Tibial artery (tissue), 4 donors: ENCODE measurements around the gene DAPP1.

Source experiments
- DNase-seq, 2 donors: peaks; one replicate each; pipeline ENCODE4 v3.0.0-alpha.2; 2019
- H3K27ac ChIP-seq, 2 donors: fragments of 200-600 bp; sonication (generic) in 1 of 2; 1 replicate in 1 of 2; 2 replicates in 1 of 2; pipeline ENCODE4 v1.5.1; 2018 to 2019; ENCODE audit warnings: mild to moderate bottlenecking in 1 of 2
- H3K27me3 ChIP-seq, 2 donors: fragments of 200-600 bp; sonication (generic) in 1 of 2; one replicate each; pipeline versions ENCODE4 v1.5.1 to v1.6.0; 2016 to 2019
- H3K36me3 ChIP-seq, 3 donors: fragments of 200-600 bp; sonication (generic) in 2 of 3; one replicate each; pipeline ENCODE4 v1.5.1; 2016 to 2019; ENCODE audit warnings: mild to moderate bottlenecking in 2 of 3
- H3K4me1 ChIP-seq, 4 donors: fragments of 200-600 bp; sonication (generic) in 2 of 4; 1 replicate in 3 of 4; 2 replicates in 1 of 4; pipeline ENCODE4 v1.5.1; 2016 to 2019
- H3K4me3 ChIP-seq, 2 donors: fragments of 200-600 bp; sonication (generic) in 1 of 2; 1 replicate in 1 of 2; 2 replicates in 1 of 2; pipeline ENCODE4 v1.5.1; 2018 to 2019; ENCODE audit warnings: mild to moderate bottlenecking in 2 of 2
- H3K9me3 ChIP-seq, 3 donors: fragments of 200-600 bp; sonication (generic) in 1 of 3; one replicate each; pipeline ENCODE4 v1.5.1; 2016 to 2019
- intact Hi-C: fragments of 100-400 bp; cut with DNase I; formaldehyde crosslinking; loops from one replicate; pipeline ENCODE4 v1.15.0; 2023; ENCODE audit warnings: low total_unique reads
- TF ChIP-seq, protein P1 (sequence below), 2 experiments: fragments of 200-600 bp in 1 of 2; fragments of 450-650 bp in 1 of 2; IDR thresholded peaks; one replicate each; pipeline ENCODE4 v1.5.1; 2017 to 2019; ENCODE audit warnings: antibody characterized with exemption in 2 of 2, mild to moderate bottlenecking in 1 of 2, moderate library complexity in 1 of 2

The DAPP1 gene

DNA sequence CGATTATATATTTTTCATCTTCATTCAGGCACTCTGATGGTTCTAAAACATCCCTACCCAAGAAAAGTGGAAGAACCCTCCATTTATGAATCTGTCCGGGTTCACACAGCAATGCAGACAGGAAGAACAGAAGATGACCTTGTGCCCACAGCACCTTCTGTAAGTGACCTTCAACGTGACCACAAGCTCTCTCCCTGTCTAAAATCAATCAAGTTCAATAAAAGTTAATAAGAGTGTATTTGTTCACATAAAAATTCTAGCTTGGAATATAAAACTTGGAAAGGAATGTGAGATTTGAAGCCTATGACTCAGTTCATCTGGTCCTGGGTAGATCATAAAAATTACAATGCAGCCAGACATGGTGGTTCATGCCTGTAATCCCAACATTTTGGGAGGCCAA is 36.6 kb downstream of the DAPP1 start:
- Histone ChIP-seq H3K27ac (no peak overlapping the region), H3K27me3 (no peaks in the 10 kb centered on the region), H3K9me3 (no peaks in the 10 kb centered on the region), H3K4me1 (no peaks in the 10 kb centered on the region), H3K4me3 (no peak overlapping the region), H3K36me3 (no peaks in the 10 kb centered on the region)
- no peak for DNase-seq
- intact Hi-C loops, result no loop called here
- TF ChIP-seq, protein P1, sequence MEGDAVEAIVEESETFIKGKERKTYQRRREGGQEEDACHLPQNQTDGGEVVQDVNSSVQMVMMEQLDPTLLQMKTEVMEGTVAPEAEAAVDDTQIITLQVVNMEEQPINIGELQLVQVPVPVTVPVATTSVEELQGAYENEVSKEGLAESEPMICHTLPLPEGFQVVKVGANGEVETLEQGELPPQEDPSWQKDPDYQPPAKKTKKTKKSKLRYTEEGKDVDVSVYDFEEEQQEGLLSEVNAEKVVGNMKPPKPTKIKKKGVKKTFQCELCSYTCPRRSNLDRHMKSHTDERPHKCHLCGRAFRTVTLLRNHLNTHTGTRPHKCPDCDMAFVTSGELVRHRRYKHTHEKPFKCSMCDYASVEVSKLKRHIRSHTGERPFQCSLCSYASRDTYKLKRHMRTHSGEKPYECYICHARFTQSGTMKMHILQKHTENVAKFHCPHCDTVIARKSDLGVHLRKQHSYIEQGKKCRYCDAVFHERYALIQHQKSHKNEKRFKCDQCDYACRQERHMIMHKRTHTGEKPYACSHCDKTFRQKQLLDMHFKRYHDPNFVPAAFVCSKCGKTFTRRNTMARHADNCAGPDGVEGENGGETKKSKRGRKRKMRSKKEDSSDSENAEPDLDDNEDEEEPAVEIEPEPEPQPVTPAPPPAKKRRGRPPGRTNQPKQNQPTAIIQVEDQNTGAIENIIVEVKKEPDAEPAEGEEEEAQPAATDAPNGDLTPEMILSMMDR (IDR thresholded peaks at IDR 0.05), result no peak

DNA sequence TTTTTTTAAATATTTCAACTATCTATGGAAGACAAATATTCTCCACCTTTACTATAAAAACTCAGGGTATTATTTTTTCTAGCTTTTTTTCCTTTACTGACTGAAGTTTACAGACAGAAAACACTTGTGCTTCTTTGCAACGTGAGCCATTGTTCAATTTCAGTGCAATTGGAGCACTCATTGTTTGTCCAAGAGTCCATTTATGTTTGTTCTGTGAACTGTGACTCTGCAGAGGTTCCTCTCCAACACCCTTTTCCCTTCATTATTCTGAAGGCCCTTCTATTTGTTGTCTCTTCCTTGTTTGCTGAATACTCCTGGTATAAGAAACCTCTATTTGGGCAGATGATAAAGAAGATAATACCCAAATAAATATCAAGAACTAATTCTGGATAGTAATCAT is 37.4 kb downstream of the DAPP1 start:
- Histone ChIP-seq H3K27ac (no peak overlapping the region), H3K4me1 (no peaks in the 10 kb centered on the region), H3K36me3 (no peaks in the 10 kb centered on the region), H3K27me3 (no peaks in the 10 kb centered on the region), H3K4me3 (no peak overlapping the region), H3K9me3 (no peaks in the 10 kb centered on the region)
- no peak for DNase-seq
- TF ChIP-seq, protein P1 (IDR thresholded peaks at IDR 0.05), result no peak
- intact Hi-C loops, result no loop called here

DNA sequence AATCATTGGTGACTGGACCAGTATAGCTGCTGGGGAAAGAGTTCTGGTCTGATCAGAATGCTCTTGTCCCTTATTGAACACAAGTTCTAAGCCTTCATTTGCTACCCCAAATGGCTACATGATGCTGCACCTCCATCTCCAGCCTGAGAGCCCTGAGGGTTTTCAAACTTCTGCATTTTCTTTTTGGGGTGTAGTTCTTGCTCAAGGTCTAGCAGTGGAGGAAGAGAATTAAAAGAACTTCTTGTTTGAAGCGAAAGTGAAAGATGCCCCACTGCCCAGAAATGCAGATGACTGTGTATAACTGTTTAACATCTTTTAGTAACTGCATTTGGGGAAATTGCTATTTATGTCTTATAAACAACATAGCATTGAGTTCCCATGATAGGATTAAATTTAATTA is 39.1 kb downstream of the DAPP1 start:
- DNase-seq, result no peak

DNA sequence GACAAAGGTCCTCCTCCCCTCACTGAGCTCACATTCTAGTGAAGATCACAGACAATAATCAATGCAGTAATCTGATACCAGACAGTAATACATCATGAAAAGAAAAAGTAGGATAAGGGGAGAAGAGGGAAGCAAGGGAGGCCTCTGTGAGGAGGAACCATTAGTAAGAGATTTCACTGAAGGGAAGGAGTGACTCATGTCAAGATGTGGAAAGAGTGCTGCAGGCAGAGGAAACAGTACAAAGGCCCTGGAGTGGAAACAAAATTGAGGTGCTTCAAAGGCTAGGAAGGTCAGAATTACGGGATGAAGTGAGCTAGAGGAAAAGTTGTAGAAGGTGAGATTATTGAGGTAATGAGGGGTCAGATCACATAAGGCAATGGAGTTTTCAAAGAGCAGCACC is 39.5 kb downstream of the DAPP1 start:
- TF ChIP-seq, protein P1 (IDR thresholded peaks at IDR 0.05), result no peak
- peaks cover 0 to 3% of the 10 kb centered on the region in 2 donors for H3K27me3 ChIP-seq
- intact Hi-C loops, result no loop called here
- H3K4me3 ChIP-seq, result no peak overlapping the region
- H3K9me3 ChIP-seq, result no peaks in the 10 kb centered on the region
- H3K36me3 ChIP-seq, result no peaks in the 10 kb centered on the region
- no peak overlapping the region for H3K27ac ChIP-seq
- no peaks in the 10 kb centered on the region for H3K4me1 ChIP-seq
- no peak for DNase-seq

More for the DNA sequence above, 39.1 kb downstream of the DAPP1 start:
- Histone ChIP-seq H3K27ac (no peak overlapping the region), H3K36me3 (no peaks in the 10 kb centered on the region), H3K4me3 (no peak overlapping the region), H3K4me1 (no peaks in the 10 kb centered on the region), H3K27me3 (peaks cover 0 to 3% of the 10 kb centered on the region in 2 donors), H3K9me3 (no peaks in the 10 kb centered on the region)
- TF ChIP-seq, protein P1 (IDR thresholded peaks at IDR 0.05), result no peak
- intact Hi-C loops, result no loop called here

DNA sequence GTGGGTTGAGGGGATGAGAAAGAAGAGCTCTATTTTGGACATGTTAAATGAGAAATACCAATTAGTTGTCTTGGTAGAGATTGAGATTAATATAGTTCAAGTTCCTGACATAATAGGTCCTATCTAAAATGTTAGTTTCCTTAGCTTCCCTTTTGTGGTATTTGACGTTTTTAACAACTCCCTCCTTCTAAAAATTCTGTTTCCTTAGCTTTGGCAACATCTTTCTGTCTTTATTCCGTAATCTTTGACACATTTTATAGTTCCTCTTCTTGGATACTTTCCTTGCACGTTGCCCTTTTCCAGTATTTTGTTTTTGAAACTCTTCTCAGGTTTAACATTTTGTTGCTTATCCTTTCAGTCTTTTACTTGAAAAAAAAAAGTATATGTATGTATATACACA is 40.7 kb downstream of the DAPP1 start:
- intact Hi-C loops, result no loop called here
- Histone ChIP-seq H3K27ac (no peak overlapping the region), H3K9me3 (no peaks in the 10 kb centered on the region), H3K36me3 (no peaks in the 10 kb centered on the region), H3K4me3 (no peak overlapping the region), H3K4me1 (no peaks in the 10 kb centered on the region), H3K27me3 (peaks cover 0 to 3% of the 10 kb centered on the region in 2 donors)
- no peak for DNase-seq
- TF ChIP-seq, protein P1 (IDR thresholded peaks at IDR 0.05), result no peak

DNA sequence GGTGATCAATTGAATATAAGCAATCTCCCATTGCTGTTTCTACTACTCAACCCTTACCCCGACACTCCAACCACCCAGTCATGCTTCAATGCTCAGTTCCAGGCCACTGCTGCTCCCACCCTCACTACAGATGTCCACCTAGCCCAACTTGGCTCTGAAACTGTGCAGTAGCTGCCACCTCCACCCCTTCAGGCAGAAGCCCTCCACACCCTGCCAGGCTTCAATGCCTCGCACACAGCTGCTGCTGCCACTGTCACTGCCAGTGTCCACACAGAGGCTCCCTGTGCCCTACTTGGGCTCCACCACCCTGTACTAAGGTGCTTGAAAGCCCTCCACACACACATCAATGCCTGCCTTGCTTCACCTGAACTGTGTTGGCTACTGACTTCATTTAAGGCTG is 43.0 kb downstream of the DAPP1 start:
- TF ChIP-seq, protein P1 (IDR thresholded peaks at IDR 0.05), result no peak
- Histone ChIP-seq H3K27ac (no peak overlapping the region), H3K4me1 (no peaks in the 10 kb centered on the region), H3K9me3 (no peaks in the 10 kb centered on the region), H3K27me3 (peaks cover 0 to 3% of the 10 kb centered on the region in 2 donors), H3K4me3 (no peak overlapping the region), H3K36me3 (no peaks in the 10 kb centered on the region)
- no peak for DNase-seq
- intact Hi-C loops, result no loop called here
